C4-2B (cell line): ENCODE measurements around the gene ZBTB43.

Experiments
- CTCF ChIP-seq: fragments of 450-650 bp; conservative IDR thresholded peaks from 2 replicates; pipeline ENCODE4 v1.5.1; 2017; ENCODE audit warnings: mild to moderate bottlenecking
- ZFX ChIP-seq: fragments of 450-650 bp; IDR thresholded peaks from 2 replicates; pipeline ENCODE4 v1.6.1; 2017

- no peak for TF ChIP-seq CTCF
- no peak for TF ChIP-seq ZFX
Measured at GRCh38 chr9:126758916-126759585, 45.8 kb upstream of the ZBTB43 start.
